GM19438 (cell line): Measurements from ENCODE around the gene IP6K2.
"Not testable (repeated sequence)": the region's sequence is repeated elsewhere in the genome, so short reads cannot be mapped to it uniquely, and the experiment has no call there.

Experiments used
- ATAC-seq: cut with Tn5 transposase; IDR thresholded peaks from one replicate; pipeline ENCODE4 v1.9.1; 2021; ENCODE audit warnings: low read depth; ENCODE audit not compliant: unreplicated experiment

IP6K2 gene, protein sequence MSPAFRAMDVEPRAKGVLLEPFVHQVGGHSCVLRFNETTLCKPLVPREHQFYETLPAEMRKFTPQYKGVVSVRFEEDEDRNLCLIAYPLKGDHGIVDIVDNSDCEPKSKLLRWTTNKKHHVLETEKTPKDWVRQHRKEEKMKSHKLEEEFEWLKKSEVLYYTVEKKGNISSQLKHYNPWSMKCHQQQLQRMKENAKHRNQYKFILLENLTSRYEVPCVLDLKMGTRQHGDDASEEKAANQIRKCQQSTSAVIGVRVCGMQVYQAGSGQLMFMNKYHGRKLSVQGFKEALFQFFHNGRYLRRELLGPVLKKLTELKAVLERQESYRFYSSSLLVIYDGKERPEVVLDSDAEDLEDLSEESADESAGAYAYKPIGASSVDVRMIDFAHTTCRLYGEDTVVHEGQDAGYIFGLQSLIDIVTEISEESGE

DNA sequence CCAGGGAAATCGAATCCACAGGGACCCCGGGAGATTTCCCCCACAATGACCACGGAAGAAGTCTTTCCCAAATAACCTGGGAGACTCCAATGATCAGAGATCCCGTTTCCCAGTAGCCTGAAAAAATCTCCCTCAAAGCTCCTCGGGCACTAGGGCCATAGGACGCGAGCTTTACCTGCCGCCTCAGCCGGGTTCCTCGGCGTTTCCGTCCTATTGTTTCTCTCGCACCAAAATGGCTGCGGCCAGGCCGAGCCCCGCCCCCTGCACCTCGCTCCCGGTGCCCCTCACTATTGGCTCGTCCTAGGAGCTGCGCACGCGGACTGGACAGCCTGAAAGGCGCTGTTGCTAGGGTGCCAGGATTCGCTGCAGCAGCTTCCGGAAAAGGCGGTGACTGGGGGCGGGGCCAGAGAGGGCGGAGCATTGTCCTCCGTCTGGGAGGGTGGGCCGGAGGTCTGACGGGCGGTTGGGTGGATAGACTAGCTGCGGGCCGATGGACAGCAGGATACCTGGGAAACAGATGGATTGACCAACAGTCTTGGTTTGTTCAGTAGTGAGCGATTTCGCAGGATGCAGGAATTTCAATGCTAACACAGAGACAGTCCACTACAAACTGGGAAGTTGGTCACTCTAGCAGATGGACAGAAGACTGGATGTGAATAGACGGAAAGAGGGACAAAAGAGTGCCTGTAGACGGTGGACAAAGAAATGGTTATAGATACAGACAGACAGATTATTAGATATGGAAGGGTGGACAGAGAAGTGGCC lies at the start of gene IP6K2:
Gene IP6K2 (minus strand): TSS at position 240 of the 765 bp plus-strand sequence. CDS start 21,930 bp downstream, outside the sequence.
- peak; percentile 97 for ATAC-seq

DNA sequence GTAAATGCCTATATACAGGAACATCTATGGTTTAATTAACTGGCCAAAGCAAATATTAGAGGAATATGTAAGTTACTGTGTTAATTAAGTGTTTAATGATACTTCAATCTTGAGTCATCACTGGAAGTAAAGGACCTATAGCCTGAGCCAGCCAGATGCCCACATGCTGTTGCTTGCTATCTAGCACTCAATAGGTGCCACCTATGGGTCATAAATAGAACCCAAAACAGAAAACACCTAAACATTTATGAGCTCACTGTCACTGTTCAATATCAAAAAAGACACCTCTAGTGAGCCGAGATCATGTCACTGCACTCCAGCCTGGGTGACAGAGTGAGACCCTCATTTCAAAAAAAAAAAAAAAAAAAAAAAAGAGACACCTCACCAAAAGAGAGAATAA lies 48.4 kb upstream of the IP6K2 start:
- ATAC-seq = no peak

DNA sequence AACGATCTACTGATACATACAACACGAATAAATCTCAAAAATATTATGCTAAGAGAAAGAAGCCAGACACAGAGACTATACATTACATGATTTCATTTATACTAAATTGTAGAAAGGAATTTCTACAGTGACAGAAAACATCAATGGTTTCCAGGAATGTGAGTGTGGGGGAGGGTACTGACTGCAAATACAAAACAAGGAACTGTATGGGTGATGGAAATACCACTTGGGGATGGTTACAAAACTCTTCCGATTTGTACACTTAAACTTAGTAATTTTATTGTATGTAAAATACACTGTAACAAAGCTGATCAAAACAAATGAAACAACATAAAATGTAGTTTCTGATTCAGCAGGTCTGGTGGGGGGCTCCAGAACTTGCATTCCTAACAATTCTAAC lies 45.8 kb upstream of the IP6K2 start:
- ATAC-seq = no peak

DNA sequence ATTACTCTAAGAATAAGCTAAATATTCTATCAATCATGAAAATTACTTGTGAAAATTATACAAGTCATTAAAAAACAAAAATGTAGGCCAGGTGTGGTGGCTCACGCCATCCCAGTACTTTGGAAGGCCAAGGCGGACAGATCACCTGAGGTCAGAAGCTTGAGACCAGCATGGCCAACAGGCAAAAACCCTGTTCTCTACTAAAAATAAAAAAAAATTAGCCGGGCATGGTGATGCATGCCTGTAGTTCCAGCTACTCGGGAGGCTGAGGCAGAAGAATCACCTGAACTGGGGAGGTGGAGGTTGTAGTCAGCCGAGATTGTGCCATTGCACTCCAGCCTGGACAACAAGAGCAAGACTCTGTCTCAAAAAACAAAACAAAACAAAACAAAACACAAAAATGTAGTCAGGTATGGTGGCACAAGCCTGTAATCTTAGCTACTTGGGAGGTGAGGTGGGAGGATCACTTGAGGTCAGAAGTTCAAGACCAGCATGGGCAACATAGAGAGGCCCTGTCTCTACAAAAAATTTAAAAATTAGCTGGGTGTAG lies 43.0 kb upstream of the IP6K2 start:
- not testable (repeated sequence) for ATAC-seq

DNA sequence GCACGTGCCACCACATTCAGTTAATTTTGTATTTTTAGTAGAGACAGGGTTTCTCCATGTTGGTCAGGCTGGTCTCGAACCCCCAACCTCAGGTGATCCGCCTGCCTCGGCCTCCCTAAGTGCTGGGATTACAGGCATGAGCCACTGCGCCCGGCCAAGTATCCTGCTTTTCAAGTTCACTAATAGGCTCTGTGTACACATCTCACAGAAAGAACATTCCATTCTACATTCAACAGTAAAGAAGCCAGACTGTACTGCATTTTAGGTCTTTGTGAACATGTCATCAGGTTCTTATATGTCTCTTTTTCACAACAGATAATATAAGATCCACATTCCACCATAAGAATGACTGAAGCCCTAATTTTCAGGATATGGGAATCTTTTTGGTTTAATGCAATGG lies 42.5 kb upstream of the IP6K2 start:
- not testable (repeated sequence) for ATAC-seq

DNA sequence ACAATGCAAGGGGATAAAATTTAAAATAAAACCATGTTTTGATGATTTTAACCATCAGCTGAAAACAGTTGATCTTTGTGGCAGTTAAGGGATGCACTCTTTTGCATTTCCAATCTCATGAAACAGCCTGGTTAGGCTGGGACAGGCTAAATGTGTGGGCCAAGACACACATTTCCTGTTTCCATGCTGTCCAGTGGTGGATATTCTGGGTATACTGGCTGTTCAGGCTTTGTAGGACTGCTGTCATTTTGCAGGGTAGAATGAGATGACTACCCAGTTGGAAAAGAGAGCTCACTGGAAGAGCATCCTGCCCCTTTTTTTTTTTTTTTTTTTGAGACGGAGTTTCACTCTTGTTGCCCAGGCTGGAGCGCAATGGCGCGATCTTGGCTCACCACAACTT lies 42.0 kb upstream of the IP6K2 start:
- ATAC-seq = no peak

DNA sequence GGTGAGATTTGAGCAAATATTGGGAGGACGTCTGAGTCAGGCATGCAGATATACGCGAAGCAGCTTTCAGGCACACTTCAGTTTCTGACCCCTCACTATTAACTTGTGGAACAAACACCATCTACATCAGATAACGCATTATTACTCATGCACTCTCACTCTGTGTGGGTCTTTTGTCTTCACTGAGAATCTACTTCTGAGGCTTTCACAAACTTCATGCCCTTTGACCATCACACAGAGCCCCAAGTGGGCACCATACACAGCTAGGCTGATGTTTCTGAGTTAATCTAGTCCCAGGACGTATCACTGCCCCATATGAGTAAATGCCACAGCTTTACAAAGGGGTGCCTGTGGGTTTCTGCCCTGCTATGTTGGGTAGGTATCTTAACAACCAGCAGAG lies 39.6 kb upstream of the IP6K2 start:
- ATAC-seq = no peak

DNA sequence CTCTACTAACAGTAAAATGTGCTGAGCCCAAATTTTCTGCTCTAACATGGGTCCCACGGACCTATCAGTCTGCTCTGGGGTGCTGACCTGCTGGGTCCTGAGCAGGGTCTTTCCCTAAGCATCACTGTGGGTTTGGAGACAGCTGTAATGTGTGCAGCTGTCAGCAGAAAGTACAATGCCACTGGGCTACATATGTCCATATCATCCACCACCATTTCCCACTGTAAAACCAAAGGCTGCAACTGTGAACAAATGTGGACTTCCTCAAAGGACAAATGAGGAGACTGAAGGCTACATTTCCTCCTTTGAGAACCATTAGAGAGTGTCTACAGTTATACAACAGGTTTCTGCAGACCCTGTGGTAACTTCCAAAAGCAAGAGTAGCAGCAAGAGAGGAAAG lies 33.8 kb upstream of the IP6K2 start:
- no peak for ATAC-seq

DNA sequence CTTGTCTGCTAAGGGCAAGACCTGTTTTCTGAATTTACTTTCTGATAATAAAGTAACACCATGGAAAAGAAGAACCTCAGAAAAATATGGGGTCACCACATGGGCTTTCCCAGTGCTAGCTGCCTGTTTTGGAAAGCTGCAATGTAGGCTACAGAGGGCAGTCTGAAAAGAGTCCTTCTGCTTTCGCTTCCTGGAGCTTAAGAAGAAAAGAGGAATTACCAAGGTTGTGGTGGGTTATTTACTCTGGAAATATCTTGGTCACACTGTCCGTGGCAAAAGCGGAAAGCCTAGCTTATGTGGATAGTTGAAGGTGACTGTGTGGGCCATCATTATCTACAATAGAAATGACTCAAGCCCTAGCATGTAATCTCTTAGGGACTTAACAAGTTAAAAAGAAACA lies 31.7 kb upstream of the IP6K2 start:
- ATAC-seq = no peak

DNA sequence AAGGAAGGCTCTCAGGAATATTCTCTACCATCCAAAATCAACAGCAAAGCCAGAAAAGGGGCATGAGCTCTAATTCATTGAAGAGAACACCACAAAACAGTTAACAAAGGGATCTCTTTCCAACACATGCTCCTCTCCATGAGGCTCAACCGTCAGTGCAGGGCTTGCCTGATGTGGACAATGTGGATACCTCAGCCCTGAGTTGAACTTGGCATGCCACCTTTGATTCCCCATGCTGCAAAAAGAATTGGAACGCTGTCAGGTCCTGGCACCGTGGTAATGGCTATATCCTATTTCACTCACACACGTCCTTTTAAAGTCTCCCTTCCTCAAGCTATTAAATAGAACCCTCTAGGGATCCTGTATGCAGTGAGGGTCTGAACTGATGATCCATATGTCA lies 30.7 kb upstream of the IP6K2 start:
- no peak for ATAC-seq

DNA sequence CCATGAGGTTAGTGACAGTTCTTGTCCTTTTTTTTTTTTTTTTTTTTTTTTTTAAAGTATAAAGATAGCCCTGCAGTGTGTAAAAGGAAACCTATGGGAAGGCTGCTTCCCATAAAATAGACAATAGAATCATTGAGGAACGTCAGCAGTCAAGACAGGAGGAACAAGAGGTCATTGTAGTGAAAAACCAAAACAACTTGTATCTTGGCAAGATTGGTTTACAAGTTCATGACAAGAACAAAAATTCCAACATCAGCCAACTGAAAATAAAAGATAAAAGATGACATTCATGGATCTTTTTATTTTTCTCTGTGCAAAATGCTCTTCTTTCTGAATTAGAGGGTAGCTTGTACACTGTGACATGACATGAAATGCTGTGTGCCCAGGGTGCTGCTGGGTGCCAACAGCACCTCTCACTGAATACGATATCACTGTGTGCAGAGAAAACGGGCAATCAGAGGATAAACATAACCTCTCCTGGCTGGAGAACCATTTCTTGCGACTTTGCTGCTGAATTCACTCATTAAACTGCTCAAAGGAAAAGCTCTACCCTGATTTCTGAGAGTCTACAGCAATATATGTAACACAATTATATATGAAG lies 30.1 kb upstream of the IP6K2 start:
- no peak for ATAC-seq

DNA sequence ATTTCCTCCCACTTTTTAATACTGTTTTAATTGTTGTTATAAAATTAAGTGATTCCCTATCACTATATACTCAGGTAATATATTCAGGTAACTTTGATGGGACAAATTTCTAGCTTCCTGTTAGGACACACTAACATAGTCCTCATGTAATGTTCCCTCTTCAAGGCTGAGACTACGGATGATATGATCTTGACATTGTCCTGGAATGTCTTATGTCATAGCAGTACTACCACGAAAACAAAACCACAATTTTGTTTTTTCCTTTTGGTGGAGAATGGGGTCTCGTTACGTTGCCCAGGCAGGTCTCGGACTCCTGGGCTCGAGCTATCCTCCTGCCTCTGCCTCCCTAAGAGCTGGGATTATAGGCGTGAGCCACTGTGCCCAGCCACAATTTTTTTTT lies 26.8 kb upstream of the IP6K2 start:
- no peak for ATAC-seq

DNA sequence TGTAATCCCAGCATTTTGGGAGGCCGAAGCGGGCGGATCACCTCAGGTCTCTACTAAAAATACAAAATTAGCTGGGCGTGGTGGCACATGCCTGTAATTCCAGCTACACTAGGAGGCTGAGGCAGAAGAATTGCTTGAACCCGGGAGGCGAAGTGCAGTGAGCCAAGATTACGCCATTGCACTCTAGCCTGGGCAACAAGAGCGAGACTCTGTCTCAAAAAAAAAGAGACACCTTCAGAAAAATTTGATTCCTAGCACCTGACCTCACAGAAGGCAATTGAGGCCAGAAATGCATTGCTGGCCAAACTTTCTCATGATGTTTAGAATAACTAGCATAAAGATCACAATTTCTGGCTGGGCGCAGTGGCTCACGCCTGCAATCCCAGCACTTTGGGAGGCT lies 24.2 kb upstream of the IP6K2 start:
- not testable (repeated sequence) for ATAC-seq

DNA sequence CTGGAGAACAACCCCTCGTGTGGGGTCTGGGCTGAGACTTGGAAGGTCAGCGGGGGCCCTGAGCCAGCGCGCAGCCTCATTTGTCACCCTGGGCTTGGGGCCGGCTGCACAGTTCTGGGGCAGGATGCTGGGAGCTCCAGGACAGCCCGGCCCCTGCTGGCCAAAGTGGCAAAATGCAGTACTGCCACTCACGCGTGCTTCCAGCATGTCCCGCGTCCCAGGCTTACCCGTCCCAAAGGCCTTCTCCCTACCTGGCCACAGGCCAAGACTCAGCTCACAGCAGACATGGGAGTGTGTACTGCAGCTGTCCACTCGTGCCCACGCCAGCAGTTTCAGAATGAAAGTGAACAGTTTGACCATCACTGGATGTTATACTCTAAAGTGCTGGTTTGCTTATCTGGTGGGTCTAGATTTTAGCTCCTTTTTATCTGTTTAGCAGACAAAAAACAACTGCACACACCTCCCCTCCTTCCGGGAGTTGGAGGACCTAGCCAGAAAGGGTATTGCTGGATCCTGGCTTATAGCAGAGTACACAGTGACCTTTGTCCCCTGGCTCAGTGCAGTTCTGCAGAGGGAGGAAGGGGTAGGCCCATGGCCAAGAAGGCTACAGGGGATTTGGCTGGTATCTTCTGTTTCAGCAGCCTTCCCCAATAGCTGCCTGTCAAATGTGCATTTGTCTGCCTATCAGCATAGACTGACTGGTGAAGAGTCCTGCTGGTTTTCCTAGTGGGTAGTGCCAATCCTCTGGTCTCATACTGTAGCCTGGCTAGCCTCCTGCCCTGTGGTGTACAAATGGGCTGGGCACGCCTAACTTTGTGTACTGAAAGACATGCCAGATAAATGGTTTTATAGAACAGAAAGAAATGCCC lies 23.2 kb upstream of the IP6K2 start:
- peak; percentile 57 for ATAC-seq

DNA sequence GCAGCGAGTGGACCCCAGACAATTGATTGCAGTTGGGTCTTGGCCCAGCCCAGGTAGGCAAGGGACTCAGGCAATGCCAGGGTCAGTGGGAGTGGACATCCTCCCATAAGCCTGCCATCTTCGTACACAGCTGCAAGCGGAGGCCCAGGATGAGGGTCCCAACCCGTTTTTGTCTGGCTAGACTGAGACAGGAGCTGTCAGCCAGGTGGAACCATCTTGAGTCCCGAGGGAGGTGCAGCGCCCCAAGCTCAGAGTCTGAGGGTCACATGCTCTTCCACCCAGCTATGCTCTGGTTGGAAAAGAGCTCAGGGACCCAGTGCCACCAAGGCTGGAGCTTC lies 22.6 kb upstream of the IP6K2 start:
- peak; percentile 24 for ATAC-seq

DNA sequence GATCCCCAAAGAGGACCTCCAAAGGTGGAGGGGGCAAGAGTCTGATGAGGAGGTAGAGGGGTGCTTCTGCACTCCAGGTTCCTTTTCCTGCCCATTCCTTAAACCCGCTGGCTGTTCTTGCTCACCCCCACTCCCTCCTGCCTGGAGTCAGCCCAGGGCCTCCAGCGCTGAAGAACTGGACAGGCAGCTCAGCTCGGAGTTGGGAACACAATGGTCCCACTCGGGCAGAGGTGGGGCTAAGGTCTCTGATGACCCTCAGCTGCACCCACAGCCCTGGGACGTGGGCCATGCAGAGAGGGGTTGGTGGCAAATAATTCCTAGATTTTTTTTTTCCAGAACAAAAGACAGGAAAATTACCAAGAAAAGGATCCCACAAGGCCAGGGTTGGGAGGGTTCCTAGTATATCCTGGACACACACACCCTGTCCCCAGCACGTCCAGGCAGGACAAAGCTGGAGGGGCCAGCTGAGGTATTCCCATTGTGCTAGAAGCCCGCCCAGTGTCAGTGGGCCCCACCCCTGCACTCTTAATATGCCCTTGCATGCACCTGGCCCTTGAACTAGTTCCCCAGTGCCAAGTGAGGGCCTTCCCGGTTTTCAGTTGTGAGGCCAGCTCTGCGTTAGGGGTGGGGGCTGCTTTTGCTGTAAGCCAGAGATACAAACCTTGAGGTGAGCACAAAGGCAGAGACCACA lies 22.1 kb upstream of the IP6K2 start:
- ATAC-seq = no peak

DNA sequence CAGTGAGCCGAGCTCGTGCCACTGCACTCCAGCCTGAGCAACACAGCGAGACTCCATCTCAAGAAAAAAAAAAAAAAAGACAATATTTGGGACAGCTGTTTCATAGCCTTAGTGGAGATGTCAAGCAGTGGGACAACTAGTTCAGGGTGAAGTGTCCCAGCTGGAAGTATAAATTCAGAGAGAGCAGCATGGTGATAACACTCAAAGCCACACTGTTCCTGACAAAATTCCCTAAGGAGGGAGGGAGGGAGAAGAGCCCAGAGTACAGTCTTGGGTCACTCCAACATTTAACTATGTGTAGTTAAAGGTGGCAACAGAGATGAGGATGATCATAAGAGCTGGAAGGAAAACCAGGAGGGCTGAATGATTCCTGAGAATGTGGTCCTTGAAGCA lies 21.1 kb upstream of the IP6K2 start:
- ATAC-seq = no peak

DNA sequence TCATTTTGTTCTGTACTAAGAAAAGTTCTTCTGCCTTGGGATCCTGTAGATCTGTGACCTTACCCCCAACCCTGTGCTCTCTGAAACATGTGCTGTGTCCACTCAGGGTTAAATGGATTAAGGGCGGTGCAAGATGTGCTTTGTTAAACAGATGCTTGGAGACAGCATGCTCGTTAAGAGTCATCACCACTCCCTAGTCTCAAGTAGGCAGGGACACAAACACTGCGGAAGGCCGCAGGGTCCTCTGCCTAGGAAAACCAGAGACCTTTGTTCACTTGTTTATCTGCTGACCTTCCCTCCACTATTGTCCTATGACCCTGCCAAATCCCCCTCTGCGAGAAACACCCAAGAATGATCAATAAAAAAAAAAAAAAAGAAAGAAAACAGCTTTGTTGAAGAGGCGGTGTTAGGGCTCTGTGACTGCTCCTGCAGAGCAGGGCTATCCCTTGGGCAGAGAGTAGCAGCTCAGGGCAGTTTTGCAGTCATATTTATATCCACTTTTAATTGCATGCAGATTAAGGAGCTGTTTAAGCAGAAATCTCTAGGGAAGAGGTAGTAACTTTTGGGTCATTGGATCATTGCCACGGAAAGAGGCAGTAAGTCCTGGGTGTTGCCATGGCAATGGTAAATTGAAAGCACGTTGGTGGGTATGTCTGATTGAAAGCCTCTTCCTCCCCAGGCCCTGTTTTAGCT lies 18.2 kb upstream of the IP6K2 start:
- ATAC-seq = not testable (repeated sequence)

DNA sequence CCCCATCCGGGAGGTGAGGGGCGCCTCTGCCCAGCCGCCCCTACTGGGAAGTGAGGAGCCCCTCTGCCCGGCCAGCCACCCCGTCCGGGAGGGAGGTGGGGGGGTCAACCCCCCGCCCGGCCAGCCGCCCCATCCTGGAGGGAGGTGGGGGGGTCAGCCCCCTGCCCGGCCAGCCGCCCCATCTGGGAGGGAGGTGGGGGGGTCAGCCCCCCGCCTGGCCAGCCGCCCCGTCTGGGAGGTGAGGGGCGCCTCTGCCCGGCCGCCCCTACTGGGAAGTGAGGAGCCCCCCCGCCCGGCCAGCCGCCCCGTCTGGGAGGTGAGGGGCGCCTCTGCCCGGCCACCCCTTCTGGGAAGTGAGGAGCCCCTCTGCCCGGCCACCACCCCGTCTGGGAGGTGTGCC lies 17.5 kb upstream of the IP6K2 start:
- ATAC-seq = not testable (repeated sequence)
